ENCODE data around the gene ST3GAL2.

Gene ST3GAL2

DNA sequence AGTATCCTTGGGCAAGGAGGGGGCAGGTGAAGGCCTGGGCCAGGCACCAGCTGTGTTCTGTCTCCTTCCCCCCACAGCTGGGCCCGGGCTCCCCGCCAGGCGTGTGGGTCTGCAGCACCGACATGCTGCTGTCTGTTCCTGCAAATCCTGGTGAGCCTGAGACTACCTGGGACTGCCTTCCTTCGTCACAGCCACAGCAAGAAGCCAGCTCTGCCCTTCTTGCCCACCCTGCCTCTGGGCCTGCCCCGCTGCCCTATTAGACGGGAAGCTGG lies 27.8 kb upstream of the ST3GAL2 start:
- no peak for ATAC-seq (ENCODE audit: insufficient read depth, low read depth)
- Histone ChIP-seq H3K79me2 (ENCODE audit: insufficient read depth, low read length) (no peaks in the 10 kb centered on the region), H3K36me3 (ENCODE audit: insufficient read depth, low read length) (peaks cover 21% of the 10 kb centered on the region), H3K27ac (ENCODE audit: low read length) (no peak overlapping the region), H3K4me1 (ENCODE audit: insufficient read depth, low read length) (no peaks in the 10 kb centered on the region), H2AFZ (ENCODE audit: low read depth, low read length) (no peak overlapping the region), H3K27me3 (ENCODE audit: insufficient read depth, low read length, poor library complexity) (no peaks in the 10 kb centered on the region), H3K4me2 (ENCODE audit: insufficient read depth, low read length) (no peak overlapping the region), H3K9me3 (ENCODE audit: insufficient read depth, low read length, severe bottlenecking) (no peaks in the 10 kb centered on the region), H4K20me1 (ENCODE audit: insufficient read depth, low read length) (no peaks in the 10 kb centered on the region), H3K9ac (ENCODE audit: low read depth, low read length) (no peak overlapping the region), H3K4me3 (ENCODE audit: low read depth in 1 of 2, low read length in 2 of 2) (no peak overlapping the region)
- TF ChIP-seq EZH2 (IDR thresholded peaks at IDR 0.05; ENCODE audit: borderline replicate concordance, low read depth, low read length, severe bottlenecking) (no peak), CTCF (IDR thresholded peaks at IDR 0.05; ENCODE audit: borderline replicate concordance, extremely low read depth, low read length, poor library complexity, severe bottlenecking) (no peak)
- DNase-seq = no peak

DNA sequence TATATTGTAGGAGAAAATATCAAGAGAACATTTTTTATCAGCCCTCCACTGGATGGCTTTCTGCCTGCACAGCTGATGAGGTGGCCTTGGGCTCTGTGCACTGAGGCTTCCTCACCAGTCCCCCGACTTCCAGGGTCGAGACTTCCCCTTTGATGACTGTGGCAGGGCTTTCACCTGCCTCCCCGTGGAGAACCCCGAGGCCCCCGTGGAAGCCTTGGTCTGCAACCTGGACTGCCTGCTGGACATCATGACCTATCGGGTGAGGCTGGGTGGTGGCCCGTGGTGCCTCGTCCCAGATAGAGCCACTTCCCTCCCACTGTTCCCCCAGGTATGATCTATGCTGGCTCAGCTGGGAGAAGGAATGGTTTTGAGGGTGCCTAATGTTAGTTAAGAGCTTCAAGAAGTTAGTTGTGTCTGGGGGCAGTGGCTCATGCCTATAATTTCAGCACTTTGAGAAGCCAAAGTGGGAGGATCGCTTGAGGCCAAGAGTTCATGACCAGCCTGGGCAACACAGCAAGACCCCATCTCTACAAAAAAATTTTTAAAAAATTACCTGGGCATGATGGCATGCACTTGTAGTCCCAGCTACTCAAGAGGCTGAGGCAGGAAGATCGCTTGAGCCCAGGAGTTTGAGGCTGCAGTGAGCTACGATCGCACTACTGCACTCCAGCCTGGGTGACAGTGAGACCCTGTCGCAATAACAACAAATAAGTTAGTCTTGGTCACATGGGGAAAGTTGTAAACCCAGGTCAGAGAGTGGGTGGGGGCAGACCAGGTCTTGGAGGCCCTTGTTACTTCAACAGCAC lies 27.3 kb upstream of the ST3GAL2 start:
- no peak overlapping the region for H3K4me3 ChIP-seq (ENCODE audit: low read depth in 1 of 2, low read length in 2 of 2)
- no peaks in the 10 kb centered on the region for H3K79me2 ChIP-seq (ENCODE audit: insufficient read depth, low read length)
- DNase-seq (no peak), ATAC-seq (ENCODE audit: insufficient read depth, low read depth) (no peak)
- H3K9me3 ChIP-seq (ENCODE audit: insufficient read depth, low read length, severe bottlenecking) = no peaks in the 10 kb centered on the region
- no peaks in the 10 kb centered on the region for H3K27me3 ChIP-seq (ENCODE audit: insufficient read depth, low read length, poor library complexity)
- no peak overlapping the region for H3K9ac ChIP-seq (ENCODE audit: low read depth, low read length)
- TF ChIP-seq CTCF (IDR thresholded peaks at IDR 0.05; ENCODE audit: borderline replicate concordance, extremely low read depth, low read length, poor library complexity, severe bottlenecking) = no peak
- TF ChIP-seq EZH2 (IDR thresholded peaks at IDR 0.05; ENCODE audit: borderline replicate concordance, low read depth, low read length, severe bottlenecking) = no peak
- no peak overlapping the region for H3K27ac ChIP-seq (ENCODE audit: low read length)
- no peak overlapping the region for H3K4me2 ChIP-seq (ENCODE audit: insufficient read depth, low read length)
- no peaks in the 10 kb centered on the region for H4K20me1 ChIP-seq (ENCODE audit: insufficient read depth, low read length)
- no peak overlapping the region for H2AFZ ChIP-seq (ENCODE audit: low read depth, low read length)
- peaks cover 20% of the 10 kb centered on the region for H3K36me3 ChIP-seq (ENCODE audit: insufficient read depth, low read length)
- no peaks in the 10 kb centered on the region for H3K4me1 ChIP-seq (ENCODE audit: insufficient read depth, low read length)

- Histone ChIP-seq H3K4me1 (ENCODE audit: insufficient read depth, low read length) (no peaks in the 10 kb centered on the region), H3K4me3 (ENCODE audit: low read depth in 1 of 2, low read length in 2 of 2) (no peak overlapping the region), H4K20me1 (ENCODE audit: insufficient read depth, low read length) (no peaks in the 10 kb centered on the region), H3K79me2 (ENCODE audit: insufficient read depth, low read length) (no peaks in the 10 kb centered on the region), H3K27ac (ENCODE audit: low read length) (no peak overlapping the region), H3K9ac (ENCODE audit: low read depth, low read length) (no peak overlapping the region), H3K4me2 (ENCODE audit: insufficient read depth, low read length) (no peak overlapping the region), H3K9me3 (ENCODE audit: insufficient read depth, low read length, severe bottlenecking) (no peaks in the 10 kb centered on the region), H3K36me3 (ENCODE audit: insufficient read depth, low read length) (peaks cover 16% of the 10 kb centered on the region), H2AFZ (ENCODE audit: low read depth, low read length) (no peak overlapping the region), H3K27me3 (ENCODE audit: insufficient read depth, low read length, poor library complexity) (no peaks in the 10 kb centered on the region)
- ATAC-seq (ENCODE audit: insufficient read depth, low read depth) = no peak
- TF ChIP-seq CTCF (IDR thresholded peaks at IDR 0.05; ENCODE audit: borderline replicate concordance, extremely low read depth, low read length, poor library complexity, severe bottlenecking) (no peak), EZH2 (IDR thresholded peaks at IDR 0.05; ENCODE audit: borderline replicate concordance, low read depth, low read length, severe bottlenecking) (no peak)
- no peak for DNase-seq
These were observed 24.3 kb upstream of the ST3GAL2 start for GRCh38 chr16:70463235-70463634.

Measured in DND-41 (cell line).